CD14-positive monocyte (primary cell): ENCODE data around the gene WBP2NL. TPM values are rescaled to one million over a fixed set of nuclear protein-coding genes. Genes with fewer than 3 reads are reported as not detected.

ENCODE experiments used
- DNase-seq, 3 donors: peaks; one replicate each; pipeline ENCODE4 v3.0.0-alpha.2; 2011 to 2022
- H2AFZ ChIP-seq: 2 replicates; pipeline ENCODE4 v1.6.0; 2012; ENCODE audit warnings: mild to moderate bottlenecking, low read depth, low read length, inconsistent platforms; ENCODE audit not compliant: insufficient read depth, poor library complexity, severe bottlenecking
- H3K27ac ChIP-seq, 2 donors: 1 replicate in 1 of 2; 2 replicates in 1 of 2; pipeline ENCODE4 v1.5.1; 2012 to 2013; ENCODE audit warnings: low read length in 2 of 2, control low read depth in 1 of 2, inconsistent platforms in 1 of 2, low read depth in 1 of 2, mild to moderate bottlenecking in 1 of 2
- H3K27me3 ChIP-seq, 2 donors: one replicate each; pipeline versions ENCODE4 v1.6.0 to v1.6.1; 2011 to 2013; ENCODE audit warnings: low read length in 2 of 2; ENCODE audit not compliant: control insufficient read depth in 2 of 2, insufficient read depth in 2 of 2
- H3K36me3 ChIP-seq, 2 donors: replicated peaks in 1 of 2; 1 replicate in 1 of 2; 2 replicates in 1 of 2; pipeline versions ENCODE4 v1.5.1 to v1.6.1; 2012 to 2013; ENCODE audit warnings: low read length in 2 of 2, control low read depth in 1 of 2, inconsistent platforms in 1 of 2, mild to moderate bottlenecking in 1 of 2; ENCODE audit not compliant: insufficient read depth in 2 of 2, control insufficient read depth in 1 of 2
- H3K4me1 ChIP-seq, 2 donors: 1 replicate in 1 of 2; 2 replicates in 1 of 2; pipeline versions ENCODE4 v1.5.1 to v1.6.1; 2012 to 2013; ENCODE audit warnings: low read length in 2 of 2, control low read depth in 1 of 2, inconsistent platforms in 1 of 2, mild to moderate bottlenecking in 1 of 2, moderate library complexity in 1 of 2; ENCODE audit not compliant: insufficient read depth in 2 of 2, control insufficient read depth in 1 of 2
- H3K4me2 ChIP-seq: replicated peaks from 2 replicates; pipeline ENCODE3; 2012; ENCODE audit warnings: low read length, moderate library complexity, mild to moderate bottlenecking; ENCODE audit not compliant: poor library complexity, severe bottlenecking; ENCODE audit errors: extremely low read depth
- H3K4me3 ChIP-seq, 3 experiments: fragments of 200-600 bp in 1 of 3; sonication (generic) in 1 of 3; replicated peaks in 1 of 3; 1 replicate in 2 of 3; 2 replicates in 1 of 3; pipeline ENCODE4 v1.5.1; 2011 to 2013; ENCODE audit warnings: low read length in 3 of 3, mild to moderate bottlenecking in 3 of 3, control low read depth in 2 of 3, low read depth in 2 of 3, inconsistent platforms in 1 of 3, moderate library complexity in 1 of 3
- H3K79me2 ChIP-seq: 2 replicates; pipeline ENCODE4 v1.6.0; 2012; ENCODE audit warnings: mild to moderate bottlenecking, control low read depth, inconsistent platforms, low read length, moderate library complexity; ENCODE audit not compliant: insufficient read depth
- H3K9ac ChIP-seq: 2 replicates; pipeline ENCODE4 v1.6.0; 2017; ENCODE audit warnings: low read length, mild to moderate bottlenecking; ENCODE audit not compliant: insufficient read depth, poor library complexity, severe bottlenecking
- H3K9me3 ChIP-seq, 2 donors: replicated peaks in 1 of 2; 1 replicate in 1 of 2; 2 replicates in 1 of 2; pipeline versions ENCODE4 v1.5.1 to v1.6.1; 2012 to 2013; ENCODE audit warnings: low read length in 2 of 2, control low read depth in 1 of 2; ENCODE audit not compliant: control insufficient read depth in 1 of 2, insufficient read depth in 1 of 2
- H4K20me1 ChIP-seq: 2 replicates; pipeline ENCODE4 v1.6.0; 2012; ENCODE audit warnings: mild to moderate bottlenecking, low read length, control low read depth, moderate library complexity; ENCODE audit not compliant: insufficient read depth
- H3K27ac Mint-ChIP-seq, 7 donors: one replicate each; pipeline ENCODE4 v1.8.0; 2020; ENCODE audit warnings: mild to moderate bottlenecking in 7 of 7, mixed read lengths in 7 of 7, moderate library complexity in 6 of 7, inconsistent platforms in 2 of 7
- H3K27me3 Mint-ChIP-seq, 3 donors: one replicate each; pipeline ENCODE4 v1.8.0; 2021 to 2022; ENCODE audit warnings: low read depth in 3 of 3, mild to moderate bottlenecking in 3 of 3, mixed read lengths in 3 of 3, moderate library complexity in 3 of 3, inconsistent platforms in 1 of 3
- H3K36me3 Mint-ChIP-seq, 2 donors: one replicate each; pipeline ENCODE4 v1.8.0; 2020; ENCODE audit warnings: mixed read lengths in 2 of 2, inconsistent platforms in 1 of 2, mild to moderate bottlenecking in 1 of 2
- H3K4me1 Mint-ChIP-seq: one replicate; pipeline ENCODE4 v1.8.0; 2020; ENCODE audit warnings: mild to moderate bottlenecking, mixed read lengths
- H3K4me3 Mint-ChIP-seq, 2 donors: one replicate each; pipeline ENCODE4 v1.8.0; 2020; ENCODE audit warnings: mild to moderate bottlenecking in 2 of 2, mixed read lengths in 2 of 2, moderate library complexity in 1 of 2
- H3K9me3 Mint-ChIP-seq, 7 donors: one replicate each; pipeline ENCODE4 v1.8.0; 2020 to 2022; ENCODE audit warnings: mixed read lengths in 7 of 7, mild to moderate bottlenecking in 6 of 7, moderate library complexity in 6 of 7, inconsistent platforms in 2 of 7
- CTCF ChIP-seq: fragments of 200-600 bp; IDR thresholded peaks from one replicate; pipeline ENCODE4 v1.8.0; 2022; ENCODE audit warnings: antibody characterized with exemption, mild to moderate bottlenecking
- WGBS: methylation state at CpG from one replicate; pipeline ENCODE4 v1.1.5; 2013; ENCODE audit warnings: missing lambda C conversion rate; ENCODE audit not compliant: insufficient coverage; 5-methylcytosine and 5-hydroxymethylcytosine counted together
- intact Hi-C, 2 donors: fragments of 100-400 bp; cut with micrococcal nuclease; formaldehyde crosslinking; loops; one replicate each; pipeline versions ENCODE4 v1.15.0 to v1.15.1; 2023
- polyA plus RNA-seq, 3 donors: library from polyadenylated mRNA; depleted of rRNA in 1 of 3; unstranded in 2 of 3; stranded (reverse) in 1 of 3; fragments of 300-500 nt in 2 of 3; fragments of >200 nt in 1 of 3; fragmentation: Illumina TruSeq in 2 of 3; gene quantifications; 1 replicate in 2 of 3; 2 replicates in 1 of 3; pipeline ENCODE4 v1.2.3, GENCODE V29; 2012 to 2021

The WBP2NL gene
- polyA plus RNA-seq, 3 donors, result 0.48 to 0.83 (median 0.71) TPM

GRCh38 chr22:42039271-42039670 lies 40.7 kb downstream of the WBP2NL start:
- H3K36me3 ChIP-seq, result peaks cover 0 to 13% of the 10 kb centered on the region in 2 donors
- no peaks in the 10 kb centered on the region for H3K27me3 ChIP-seq
- no peak overlapping the region for H3K4me2 ChIP-seq
- peaks cover 15 to 50% (median 38%) of the 10 kb centered on the region in 7 donors for H3K9me3 Mint-ChIP-seq
- no peak overlapping the region for H3K4me3 Mint-ChIP-seq
- 100% methylated on average over 3 of the region's 5 CpGs for WGBS
- TF ChIP-seq CTCF, result no peak
- intact Hi-C loops, result no loop called here
- peaks cover 0 to 3% (median 2%) of the 10 kb centered on the region in 3 donors for H3K27me3 Mint-ChIP-seq
- no peak overlapping the region for H3K27ac ChIP-seq
- peaks cover 25 to 30% of the 10 kb centered on the region in 2 donors for H3K9me3 ChIP-seq
- no peaks in the 10 kb centered on the region for H3K4me1 ChIP-seq
- H4K20me1 ChIP-seq, result no peaks in the 10 kb centered on the region
- DNase-seq, result no peak
- H3K9ac ChIP-seq, result no peak overlapping the region
- H3K36me3 Mint-ChIP-seq, result peaks cover 10 to 17% of the 10 kb centered on the region in 2 donors
- H3K4me3 ChIP-seq, result no peak overlapping the region
- H3K27ac Mint-ChIP-seq, result no peak overlapping the region
- no peak overlapping the region for H2AFZ ChIP-seq
- peaks cover 6% of the 10 kb centered on the region for H3K4me1 Mint-ChIP-seq
- H3K79me2 ChIP-seq, result no peaks in the 10 kb centered on the region

GRCh38 chr22:42041784-42042183 lies 43.2 kb downstream of the WBP2NL start:
- Histone ChIP-seq H3K27ac (no peak overlapping the region), H4K20me1 (no peaks in the 10 kb centered on the region), H3K9ac (no peak overlapping the region), H2AFZ (no peak overlapping the region), H3K36me3 (peaks cover 0 to 13% of the 10 kb centered on the region in 2 donors), H3K79me2 (no peaks in the 10 kb centered on the region), H3K4me2 (no peak overlapping the region), H3K4me3 (no peak overlapping the region), H3K27me3 (no peaks in the 10 kb centered on the region), H3K9me3 (peaks cover 20 to 23% of the 10 kb centered on the region in 2 donors), H3K4me1 (no peaks in the 10 kb centered on the region)
- no peak for DNase-seq
- TF ChIP-seq CTCF, result no peak
- Mint-ChIP-seq H3K4me1 (peaks cover 6% of the 10 kb centered on the region), H3K36me3 (peaks cover 10 to 37% of the 10 kb centered on the region in 2 donors), H3K27ac (no peak overlapping the region), H3K9me3 (peaks cover 15 to 39% (median 27%) of the 10 kb centered on the region in 7 donors), H3K27me3 (peaks cover 0 to 3% (median 2%) of the 10 kb centered on the region in 3 donors), H3K4me3 (no peak overlapping the region)
- intact Hi-C loops, result no loop called here
